Stomach (tissue), 4 donors: ENCODE measurements around the gene UCN.

Experiments
- POLR2AphosphoS5 ChIP-seq, 3 donors: sonication (generic); formaldehyde crosslinking; IDR thresholded peaks; one replicate each; pipeline ENCODE4 v1.6.1; 2016; ENCODE audit warnings: antibody characterized with exemption in 3 of 3
- TF ChIP-seq, protein P1 (sequence below), 7 experiments: fragments of 450-650 bp in 4 of 7; fragments of 200-600 bp in 3 of 7; sonication (generic) in 3 of 7; IDR thresholded peaks; one replicate each; pipeline ENCODE4 v1.5.1; 2016 to 2019; ENCODE audit warnings: antibody characterized with exemption in 7 of 7, control low read depth in 2 of 7, mild to moderate bottlenecking in 1 of 7

DNA sequence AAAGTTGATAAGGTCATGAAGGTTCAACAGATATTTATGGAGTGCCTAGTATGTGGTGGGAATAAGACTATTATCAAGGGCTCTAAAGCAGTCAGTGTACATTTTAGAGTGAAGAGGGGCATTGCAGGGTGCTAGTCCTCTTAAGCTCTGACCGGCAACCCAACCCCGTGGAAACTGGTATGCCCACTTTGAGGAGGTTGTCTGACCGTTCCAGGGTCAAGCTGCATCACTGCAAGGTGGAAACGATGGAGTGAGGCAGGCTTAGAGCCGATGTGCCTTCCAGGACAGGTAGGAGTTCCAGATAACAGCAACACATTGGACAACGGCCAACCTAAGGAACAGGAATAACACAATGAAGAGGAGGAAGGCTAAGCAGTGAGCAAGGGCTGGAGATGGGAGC lies 1.4 kb upstream of the UCN start:
- TF ChIP-seq, protein P1, sequence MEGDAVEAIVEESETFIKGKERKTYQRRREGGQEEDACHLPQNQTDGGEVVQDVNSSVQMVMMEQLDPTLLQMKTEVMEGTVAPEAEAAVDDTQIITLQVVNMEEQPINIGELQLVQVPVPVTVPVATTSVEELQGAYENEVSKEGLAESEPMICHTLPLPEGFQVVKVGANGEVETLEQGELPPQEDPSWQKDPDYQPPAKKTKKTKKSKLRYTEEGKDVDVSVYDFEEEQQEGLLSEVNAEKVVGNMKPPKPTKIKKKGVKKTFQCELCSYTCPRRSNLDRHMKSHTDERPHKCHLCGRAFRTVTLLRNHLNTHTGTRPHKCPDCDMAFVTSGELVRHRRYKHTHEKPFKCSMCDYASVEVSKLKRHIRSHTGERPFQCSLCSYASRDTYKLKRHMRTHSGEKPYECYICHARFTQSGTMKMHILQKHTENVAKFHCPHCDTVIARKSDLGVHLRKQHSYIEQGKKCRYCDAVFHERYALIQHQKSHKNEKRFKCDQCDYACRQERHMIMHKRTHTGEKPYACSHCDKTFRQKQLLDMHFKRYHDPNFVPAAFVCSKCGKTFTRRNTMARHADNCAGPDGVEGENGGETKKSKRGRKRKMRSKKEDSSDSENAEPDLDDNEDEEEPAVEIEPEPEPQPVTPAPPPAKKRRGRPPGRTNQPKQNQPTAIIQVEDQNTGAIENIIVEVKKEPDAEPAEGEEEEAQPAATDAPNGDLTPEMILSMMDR (IDR thresholded peaks at IDR 0.05), result no peak
- no peak for TF ChIP-seq POLR2AphosphoS5 (IDR thresholded peaks at IDR 0.05)
